HuH-7 (cell line): ENCODE measurements around the gene TMEM260.

ENCODE experiments used
- DNase-seq: peaks from one replicate; pipeline ENCODE4 v3.0.0; 2011; ENCODE audit warnings: low spot score

The TMEM260 gene

GRCh38 chr14:56579345-56580220 lies at the start of gene TMEM260:
TMEM260 (plus strand) TSS chr14:56579798; CDS start chr14:56579915, 117 bp downstream.
- DNase-seq, result peak; percentile 78

- DNase-seq, result no peak
Observed at GRCh38 chr14:56532546-56532945, 47.1 kb upstream of the TMEM260 start.

- no peak for DNase-seq
Observed at GRCh38 chr14:56534656-56535055, 44.9 kb upstream of the TMEM260 start.

- no peak for DNase-seq
Observed at GRCh38 chr14:56539862-56540261, 39.7 kb upstream of the TMEM260 start.

GRCh38 chr14:56543436-56543835 lies 36.2 kb upstream of the TMEM260 start:
- DNase-seq, result no peak

- no peak for DNase-seq
Observed at GRCh38 chr14:56549721-56550120, 29.9 kb upstream of the TMEM260 start.

- DNase-seq, result no peak
Observed at GRCh38 chr14:56552615-56553014, 27.0 kb upstream of the TMEM260 start.

- DNase-seq, result no peak
Observed at GRCh38 chr14:56554301-56554700, 25.3 kb upstream of the TMEM260 start.

- peak; percentile 49 for DNase-seq
Observed at GRCh38 chr14:56555921-56556570, 23.6 kb upstream of the TMEM260 start.

GRCh38 chr14:56559182-56559581 lies 20.4 kb upstream of the TMEM260 start:
- no peak for DNase-seq

- no peak for DNase-seq
Observed at GRCh38 chr14:56561606-56562005, 18.0 kb upstream of the TMEM260 start.

- DNase-seq, result no peak
Observed at GRCh38 chr14:56562883-56563282, 16.7 kb upstream of the TMEM260 start.

GRCh38 chr14:56569174-56569573 lies 10.4 kb upstream of the TMEM260 start:
- DNase-seq, result no peak

GRCh38 chr14:56570295-56570694 lies 9.3 kb upstream of the TMEM260 start:
- DNase-seq, result no peak

- DNase-seq, result no peak
Observed at GRCh38 chr14:56580221-56580711, 668 bp downstream of the TMEM260 start.

GRCh38 chr14:56581041-56581727 lies 1.6 kb downstream of the TMEM260 start:
- DNase-seq, result no peak

GRCh38 chr14:56585461-56586084 lies 6.0 kb downstream of the TMEM260 start:
- no peak for DNase-seq

GRCh38 chr14:56587701-56588100 lies 8.1 kb downstream of the TMEM260 start:
- DNase-seq, result no peak

- no peak for DNase-seq
Observed at GRCh38 chr14:56590535-56590960, 10.9 kb downstream of the TMEM260 start.

GRCh38 chr14:56592746-56593544 lies 13.3 kb downstream of the TMEM260 start:
- DNase-seq, result no peak

- no peak for DNase-seq
Observed at GRCh38 chr14:56594428-56594827, 14.8 kb downstream of the TMEM260 start.
